K562 (cell line): ENCODE data around the gene HACL1. TPM values are rescaled to one million over a fixed set of nuclear protein-coding genes. Genes with fewer than 3 reads are reported as not detected.

Experiments used
- ATAC-seq: fragments of 200-7000 bp; cut with Tn5 transposase; 3 replicates; pipeline ENCODE4 v1.9.1; 2020; ENCODE audit warnings: moderate library complexity
- BruUV-seq: library from RNA; stranded (reverse); fragments of 400-500 nt; replicated peaks from 2 replicates; lab custom pipeline; 2021; lab: Mats Ljungman, UMichigan
- CTCF ChIA-PET: fragments of 300-600 bp; formaldehyde crosslinking; extraction: SDS; loops from one replicate; lab custom pipeline; 2021; ENCODE audit warnings: low intra/inter-chr PET ratio; lab: Yijun Ruan, JAX
- POLR2A ChIA-PET: fragments of 300-600, 350-650 bp; sonication (Branson Sonifier 250); formaldehyde crosslinking; extraction: SDS; loops from one replicate; lab custom pipeline; 2021; ENCODE audit warnings: antibody characterized with exemption, inconsistent platforms; lab: Yijun Ruan, JAX
- DNase-seq, 4 experiments: peaks; one replicate each; pipeline versions ENCODE4 v3.0.0 to v3.0.0-alpha.2; 2011 to 2018; ENCODE audit warnings: low spot score in 3 of 4, mixed read lengths in 3 of 4; ENCODE audit errors: extremely low read depth in 1 of 4
- FAIRE-seq: peaks from 2 replicates; lab custom pipeline; 2011; peaks lifted over from hg19 to GRCh38; lab: Jason Lieb, UNC
- H2AFZ ChIP-seq: 2 replicates; pipeline ENCODE4 v1.6.0; 2011; ENCODE audit warnings: low read depth, low read length, control low read depth, inconsistent platforms
- H3K27ac ChIP-seq: fragments of 200-600 bp; 3 replicates; pipeline ENCODE4 v1.8.0; 2011; ENCODE audit warnings: low read depth, mild to moderate bottlenecking, control low read depth, inconsistent platforms, low read length, moderate library complexity, mixed read lengths; ENCODE audit errors: extremely low read depth
- H3K27me3 ChIP-seq, 2 experiments: fragments of 300-600 bp in 1 of 2; 2 replicates in 1 of 2; 3 replicates in 1 of 2; pipeline versions ENCODE4 v1.6.0 to v1.8.0; 2011; ENCODE audit warnings: inconsistent platforms in 2 of 2, low read length in 2 of 2, mild to moderate bottlenecking in 1 of 2, mixed read lengths in 1 of 2, moderate library complexity in 1 of 2; ENCODE audit not compliant: control insufficient read depth in 2 of 2, insufficient read depth in 2 of 2
- H3K36me3 ChIP-seq: fragments of 300-600 bp; 3 replicates; pipeline ENCODE4 v1.8.0; 2011; ENCODE audit warnings: mild to moderate bottlenecking, low read length, inconsistent platforms; ENCODE audit not compliant: control insufficient read depth, insufficient read depth
- H3K4me1 ChIP-seq, 2 experiments: fragments of 200-600 bp in 1 of 2; replicated peaks in 1 of 2; 2 replicates in 1 of 2; 3 replicates in 1 of 2; pipeline versions ENCODE4 v1.5.1 to v1.8.0; 2011; ENCODE audit warnings: inconsistent platforms in 2 of 2, low read length in 2 of 2, mild to moderate bottlenecking in 1 of 2, mixed read lengths in 1 of 2, moderate library complexity in 1 of 2; ENCODE audit not compliant: control insufficient read depth in 2 of 2, insufficient read depth in 2 of 2
- H3K4me2 ChIP-seq: 2 replicates; pipeline ENCODE4 v1.6.1; 2011; ENCODE audit warnings: low read length, control low read depth, inconsistent platforms, mixed read lengths; ENCODE audit not compliant: insufficient read depth
- H3K4me3 ChIP-seq: fragments of 200-600 bp; sonication (generic), shearing (Covaris generic); 2 replicates; pipeline ENCODE4 v1.5.1; 2016; ENCODE audit warnings: control low read depth, inconsistent platforms
- H3K79me2 ChIP-seq: fragments of 200-600 bp; 3 replicates; pipeline ENCODE4 v1.8.0; 2011; ENCODE audit warnings: low read length, inconsistent platforms; ENCODE audit not compliant: control insufficient read depth, insufficient read depth
- H3K9ac ChIP-seq, 2 experiments: 2 replicates each; pipeline versions ENCODE4 v1.6.0 to v1.6.1; 2011; ENCODE audit warnings: low read depth in 2 of 2, low read length in 2 of 2, control low read depth in 1 of 2, inconsistent platforms in 1 of 2, mild to moderate bottlenecking in 1 of 2, mixed read lengths in 1 of 2; ENCODE audit not compliant: insufficient read depth in 1 of 2
- H3K9me1 ChIP-seq: one replicate; pipeline ENCODE4 v1.6.0; 2011; ENCODE audit warnings: inconsistent platforms, mild to moderate bottlenecking, low read length, moderate library complexity; ENCODE audit not compliant: control insufficient read depth, insufficient read depth
- H3K9me3 ChIP-seq: replicated peaks from 2 replicates; pipeline ENCODE4 v1.5.1; 2011; ENCODE audit warnings: low read depth, low read length, inconsistent platforms; ENCODE audit not compliant: control insufficient read depth, insufficient read depth
- H4K20me1 ChIP-seq: replicated peaks from 2 replicates; pipeline ENCODE4 v1.6.1; 2011; ENCODE audit warnings: low read length, inconsistent platforms, mixed read lengths; ENCODE audit not compliant: control insufficient read depth, insufficient read depth
- DDX20 ChIP-seq: fragments of 450-650 bp; IDR thresholded peaks from 2 replicates; pipeline ENCODE4 v1.6.1; 2016; ENCODE audit warnings: missing genetic modification characterization, low read depth, mild to moderate bottlenecking, missing compliant biosample characterization, moderate library complexity
- FOS ChIP-seq: IDR thresholded peaks from 3 replicates; pipeline ENCODE4 v1.6.1; 2011; ENCODE audit not compliant: insufficient read length; ENCODE audit errors: extremely low read depth
- GABPA ChIP-seq: fragments of 200-800 bp; sonication (Bioruptor generic); conservative IDR thresholded peaks from 2 replicates; pipeline ENCODE4 v1.6.1; 2016; ENCODE audit warnings: low read depth, missing genetic modification characterization, missing compliant biosample characterization
- ZNF551 ChIP-seq: fragments of 250-450 bp; sonication (Bioruptor Pico); IDR thresholded peaks from 2 replicates; pipeline ENCODE4 v1.5.0; 2021; ENCODE audit warnings: mild to moderate bottlenecking, moderate library complexity
- ZNF695 ChIP-seq: fragments of 450-650 bp; formaldehyde crosslinking; IDR thresholded peaks from 2 replicates; pipeline ENCODE4 v1.4.0; 2020; ENCODE audit warnings: mild to moderate bottlenecking, moderate library complexity
- WGBS: fragments of 100-300 bp; shearing (Covaris generic); methylation state at CpG from one replicate; pipeline ENCODE4 v1.1.6; 2016; ENCODE audit warnings: low coverage, mixed read lengths; ENCODE audit not compliant: insufficient coverage; ENCODE audit errors: missing lambda C conversion rate; 5-methylcytosine and 5-hydroxymethylcytosine counted together
- in situ Hi-C: fragments of 300-500 bp; cut with MboI; formaldehyde crosslinking; loops from 4 replicates; pipeline ENCODE4 v1.15.0; 2018; ENCODE audit warnings: inconsistent platforms, mixed read lengths
- intact Hi-C: fragments of 100-400 bp; cut with micrococcal nuclease; formaldehyde crosslinking; loops from 2 replicates; pipeline ENCODE4 v1.14.2; 2022
- polyA plus RNA-seq, 8 experiments: library from polyadenylated mRNA; depleted of rRNA in 4 of 8; stranded (reverse) in 5 of 8; unstranded in 3 of 8; fragments of >200 nt; fragmentation: Nextera tagmentation in 2 of 8; fragmentation: Illumina TruSeq in 1 of 8; extraction: Ambion mirVana in 2 of 8; extraction: Trizol in 1 of 8; gene quantifications; 2 replicates each; pipeline versions ENCODE4 v1.2.1 to v1.2.3, GENCODE V29; 2011 to 2014; ENCODE audit warnings: inconsistent platforms in 1 of 8, missing spikeins in 1 of 8
- total RNA-seq, 7 experiments: library from RNA; depleted of rRNA in 6 of 7; stranded (reverse); fragments of >200 nt in 6 of 7; fragmentation: Illumina TruSeq in 2 of 7; extraction: Trizol in 2 of 7; gene quantifications; 2 replicates each; pipeline versions ENCODE4 v1.2.1 to v1.2.3, GENCODE V29; 2011 to 2021; ENCODE audit warnings: low replicate concordance in 1 of 7
- TF ChIP-seq, protein P1 (sequence below): sonication (generic); formaldehyde crosslinking; IDR thresholded peaks from 2 replicates; pipeline ENCODE4 v1.8.0; 2022; ENCODE audit warnings: mild to moderate bottlenecking, missing genetic modification reagents

HACL1 gene
- total and polyA plus RNA-seq, 9 of the 15 experiments (the other 6 are each of a cell fraction or from before 2014, with no cell fraction given), result 18.9 to 61.5 (median 30.5) TPM

DNA sequence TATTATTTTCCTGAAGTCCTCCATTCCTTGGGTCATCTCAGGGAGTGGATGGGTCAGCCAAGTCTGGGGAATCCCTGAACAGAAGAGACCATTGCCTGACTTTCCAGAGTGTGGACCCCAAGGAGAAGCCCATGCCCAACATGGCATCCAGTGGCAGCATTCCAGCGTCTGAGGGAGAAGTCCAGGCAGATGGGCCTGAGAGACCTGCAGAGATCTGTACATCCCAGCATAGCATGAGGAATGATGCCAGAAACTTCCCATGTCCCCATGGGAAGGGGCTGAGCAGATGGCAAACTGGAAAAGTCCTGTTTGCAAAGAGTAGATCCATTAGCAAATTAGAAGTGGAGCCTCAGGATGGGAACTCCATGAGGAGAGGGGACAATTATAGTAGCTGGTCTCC is 62.3 kb downstream of the HACL1 start:
- POLR2A ChIA-PET, result no interaction called here
- ATAC-seq (no peak), DNase-seq (no peak), FAIRE-seq (no peak)
- peak overlapping the region in 1 of 2 experiments; percentile 39; a peak in 1 of 4 replicates for H3K9ac ChIP-seq
- no peak overlapping the region for H2AFZ ChIP-seq
- H3K27me3 ChIP-seq, result peaks cover 35 to 43% of the 10 kb centered on the region in 2 experiments; a peak in 4 of 5 replicates
- H3K4me1 ChIP-seq, result no peaks in the 10 kb centered on the region
- H3K9me1 ChIP-seq, result no peaks in the 10 kb centered on the region
- CTCF ChIA-PET, result no interaction called here
- WGBS, result 0% methylated on average over 1 of the region's 1 CpG
- H3K4me2 ChIP-seq, result no peak overlapping the region
- H3K36me3 ChIP-seq, result no peaks in the 10 kb centered on the region
- TF ChIP-seq ZNF695 (CRISPR knock-in tag), result no peak
- no peak for TF ChIP-seq FOS
- no peak overlapping the region for H3K4me3 ChIP-seq
- H4K20me1 ChIP-seq, result no peaks in the 10 kb centered on the region
- no peak overlapping the region for H3K27ac ChIP-seq
- H3K79me2 ChIP-seq, result no peaks in the 10 kb centered on the region
- intact Hi-C loops, result no loop called here
- no TSS peak for BruUV-seq
- in situ Hi-C loops, result no loop called here
- no peaks in the 10 kb centered on the region for H3K9me3 ChIP-seq

DNA sequence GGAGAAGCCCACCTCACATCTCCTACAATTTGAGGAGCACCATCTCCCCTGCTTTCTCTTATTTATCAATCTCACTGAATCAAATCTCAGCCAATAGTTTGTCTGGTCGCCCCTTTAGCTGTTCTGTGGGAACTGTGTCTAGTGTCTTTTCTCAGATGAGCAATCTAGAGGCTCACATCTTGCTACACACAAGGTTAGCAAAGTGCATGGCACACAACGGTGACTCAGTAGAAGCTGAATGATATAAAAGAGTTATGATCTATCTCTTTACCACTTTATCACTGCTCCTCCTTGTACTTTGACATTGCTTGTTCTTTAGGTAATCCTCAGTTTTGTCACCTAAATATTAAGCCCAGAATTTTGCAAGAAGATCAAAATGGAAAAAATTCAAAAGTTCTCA is 63.0 kb downstream of the HACL1 start:
- H3K9ac ChIP-seq, result no peak overlapping the region
- FAIRE-seq (no peak), DNase-seq (no peak), ATAC-seq (no peak)
- in situ Hi-C loops, result no loop called here
- 0% methylated on average over 2 of the region's 2 CpGs for WGBS
- peaks cover 36 to 44% of the 10 kb centered on the region in 2 experiments; a peak in 4 of 5 replicates for H3K27me3 ChIP-seq
- H3K27ac ChIP-seq, result no peak overlapping the region
- H3K4me1 ChIP-seq, result no peaks in the 10 kb centered on the region
- H3K36me3 ChIP-seq, result no peaks in the 10 kb centered on the region
- no TSS peak for BruUV-seq
- no peaks in the 10 kb centered on the region for H3K9me1 ChIP-seq
- H3K4me2 ChIP-seq, result no peak overlapping the region
- intact Hi-C loops, result no loop called here
- no peak for TF ChIP-seq ZNF551
- TF ChIP-seq DDX20, result no peak
- TF ChIP-seq, protein P1, sequence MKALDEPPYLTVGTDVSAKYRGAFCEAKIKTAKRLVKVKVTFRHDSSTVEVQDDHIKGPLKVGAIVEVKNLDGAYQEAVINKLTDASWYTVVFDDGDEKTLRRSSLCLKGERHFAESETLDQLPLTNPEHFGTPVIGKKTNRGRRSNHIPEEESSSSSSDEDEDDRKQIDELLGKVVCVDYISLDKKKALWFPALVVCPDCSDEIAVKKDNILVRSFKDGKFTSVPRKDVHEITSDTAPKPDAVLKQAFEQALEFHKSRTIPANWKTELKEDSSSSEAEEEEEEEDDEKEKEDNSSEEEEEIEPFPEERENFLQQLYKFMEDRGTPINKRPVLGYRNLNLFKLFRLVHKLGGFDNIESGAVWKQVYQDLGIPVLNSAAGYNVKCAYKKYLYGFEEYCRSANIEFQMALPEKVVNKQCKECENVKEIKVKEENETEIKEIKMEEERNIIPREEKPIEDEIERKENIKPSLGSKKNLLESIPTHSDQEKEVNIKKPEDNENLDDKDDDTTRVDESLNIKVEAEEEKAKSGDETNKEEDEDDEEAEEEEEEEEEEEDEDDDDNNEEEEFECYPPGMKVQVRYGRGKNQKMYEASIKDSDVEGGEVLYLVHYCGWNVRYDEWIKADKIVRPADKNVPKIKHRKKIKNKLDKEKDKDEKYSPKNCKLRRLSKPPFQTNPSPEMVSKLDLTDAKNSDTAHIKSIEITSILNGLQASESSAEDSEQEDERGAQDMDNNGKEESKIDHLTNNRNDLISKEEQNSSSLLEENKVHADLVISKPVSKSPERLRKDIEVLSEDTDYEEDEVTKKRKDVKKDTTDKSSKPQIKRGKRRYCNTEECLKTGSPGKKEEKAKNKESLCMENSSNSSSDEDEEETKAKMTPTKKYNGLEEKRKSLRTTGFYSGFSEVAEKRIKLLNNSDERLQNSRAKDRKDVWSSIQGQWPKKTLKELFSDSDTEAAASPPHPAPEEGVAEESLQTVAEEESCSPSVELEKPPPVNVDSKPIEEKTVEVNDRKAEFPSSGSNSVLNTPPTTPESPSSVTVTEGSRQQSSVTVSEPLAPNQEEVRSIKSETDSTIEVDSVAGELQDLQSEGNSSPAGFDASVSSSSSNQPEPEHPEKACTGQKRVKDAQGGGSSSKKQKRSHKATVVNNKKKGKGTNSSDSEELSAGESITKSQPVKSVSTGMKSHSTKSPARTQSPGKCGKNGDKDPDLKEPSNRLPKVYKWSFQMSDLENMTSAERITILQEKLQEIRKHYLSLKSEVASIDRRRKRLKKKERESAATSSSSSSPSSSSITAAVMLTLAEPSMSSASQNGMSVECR, result no peak
- TF ChIP-seq GABPA (tag), result no peak
- CTCF ChIA-PET, result no interaction called here
- no peak overlapping the region for H2AFZ ChIP-seq
- H4K20me1 ChIP-seq, result no peaks in the 10 kb centered on the region
- POLR2A ChIA-PET, result interaction anchor here (0.7 kb wide), 1 partner anchor 950 kb away, joined by 3 read pairs; no protein-coding TSS in a partner anchor
- no peaks in the 10 kb centered on the region for H3K79me2 ChIP-seq
- no peaks in the 10 kb centered on the region for H3K9me3 ChIP-seq
- no peak overlapping the region for H3K4me3 ChIP-seq
